SU-DHL-6 (cell line): ENCODE data around the gene SLC5A10.

ENCODE experiments used
- H2AFZ ChIP-seq: fragments of 200-600 bp; sonication (generic); 2 replicates; pipeline ENCODE4 v1.6.1; 2014; ENCODE audit warnings: low read depth, mild to moderate bottlenecking, moderate library complexity, mixed read lengths, antibody characterized with exemption, low read length; ENCODE audit not compliant: severe bottlenecking
- H3F3A ChIP-seq: fragments of 200-600 bp; shearing (Covaris generic); 2 replicates; pipeline ENCODE4 v1.6.0; 2016; ENCODE audit warnings: antibody characterized with exemption, mild to moderate bottlenecking; ENCODE audit not compliant: insufficient read depth
- H3K27ac ChIP-seq: fragments of 200-600 bp; sonication (generic); 2 replicates; pipeline ENCODE4 v1.5.1; 2016; ENCODE audit warnings: low read depth, mild to moderate bottlenecking, low read length, moderate library complexity, mixed read lengths
- H3K27me3 ChIP-seq: fragments of 200-600 bp; sonication (generic), shearing (Covaris generic); 2 replicates; pipeline ENCODE4 v1.6.0; 2014; ENCODE audit warnings: mild to moderate bottlenecking, low read length
- H3K36me3 ChIP-seq: fragments of 200-600 bp; sonication (generic); 2 replicates; pipeline ENCODE4 v1.6.1; 2014; ENCODE audit warnings: mild to moderate bottlenecking, low read length, mixed read lengths
- H3K4me2 ChIP-seq: fragments of 300-600, 200-600 bp; shearing (Covaris generic), sonication (generic); 2 replicates; pipeline ENCODE4 v1.6.0; 2014; ENCODE audit warnings: low read length, low read depth, mild to moderate bottlenecking; ENCODE audit not compliant: poor library complexity, severe bottlenecking
- H3K4me3 ChIP-seq: fragments of 200-600 bp; sonication (generic); 2 replicates; pipeline ENCODE4 v1.5.1; 2014; ENCODE audit warnings: antibody characterized with exemption, low read length, mild to moderate bottlenecking, mixed read lengths; ENCODE audit not compliant: insufficient read depth, poor library complexity, severe bottlenecking
- H3K79me2 ChIP-seq: fragments of 200-600 bp; sonication (generic); 2 replicates; pipeline ENCODE4 v1.6.1; 2014; ENCODE audit warnings: mild to moderate bottlenecking, low read length, moderate library complexity; ENCODE audit not compliant: insufficient read depth
- H3K9ac ChIP-seq: fragments of 200-600 bp; sonication (generic); 2 replicates; pipeline ENCODE4 v1.7.0; 2014; ENCODE audit warnings: mild to moderate bottlenecking, low read length
- H3K9me2 ChIP-seq: fragments of 200-600 bp; sonication (generic); replicated peaks from 2 replicates; pipeline ENCODE4 v1.6.1; 2014; ENCODE audit warnings: low read length; ENCODE audit not compliant: insufficient read depth
- H3K9me3 ChIP-seq: fragments of 200-600 bp; sonication (generic); 2 replicates; pipeline ENCODE4 v1.6.1; 2014; ENCODE audit warnings: low read length, mixed read lengths; ENCODE audit not compliant: insufficient read depth
- H4K20me1 ChIP-seq: fragments of 200-600 bp; sonication (generic); 2 replicates; pipeline ENCODE4 v1.6.1; 2014; ENCODE audit warnings: low read depth, mild to moderate bottlenecking, antibody characterized with exemption, low read length, moderate library complexity, mixed read lengths
- CTCF ChIP-seq: fragments of 200-600 bp; sonication (generic); IDR thresholded peaks from one replicate; pipeline ENCODE4 v1.5.1; 2017; ENCODE audit warnings: antibody characterized with exemption, mild to moderate bottlenecking, low read length, moderate library complexity; ENCODE audit not compliant: insufficient read depth, poor library complexity, severe bottlenecking
- EZH2phosphoT487 ChIP-seq: fragments of 200-600 bp; sonication (generic), shearing (Covaris generic); conservative IDR thresholded peaks from 2 replicates; pipeline ENCODE4 v1.6.1; 2018; ENCODE audit warnings: mild to moderate bottlenecking, antibody characterized with exemption, low read length, moderate library complexity, mixed read lengths

The SLC5A10 gene

DNA sequence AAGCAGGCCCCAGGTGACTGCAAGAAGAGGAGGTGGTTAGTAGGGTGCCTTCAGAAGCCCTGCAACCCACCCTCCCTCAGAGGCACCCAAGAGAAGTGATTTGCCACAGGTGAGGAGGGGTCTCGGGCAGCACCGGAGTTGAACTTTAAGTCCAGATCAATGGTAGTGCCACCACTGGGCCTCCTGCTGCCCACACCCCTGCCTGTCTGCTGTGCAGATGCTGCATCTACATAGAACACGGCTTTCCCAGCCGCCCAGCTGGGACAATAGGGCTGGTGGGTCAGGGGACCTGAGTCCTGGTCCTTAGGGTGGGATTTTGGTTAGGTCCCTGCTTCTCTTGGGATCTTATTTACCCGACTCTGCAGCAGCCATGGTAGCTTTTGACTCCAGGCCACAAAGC lies 70.2 kb downstream of the SLC5A10 start:
- Histone ChIP-seq H3K4me2 (no peak overlapping the region), H3K9me2 (no peaks in the 10 kb centered on the region), H3K36me3 (no peaks in the 10 kb centered on the region), H4K20me1 (no peaks in the 10 kb centered on the region), H3K27me3 (no peaks in the 10 kb centered on the region), H3K9ac (no peak overlapping the region), H3K9me3 (no peaks in the 10 kb centered on the region), H3F3A (peaks cover 29% of the 10 kb centered on the region), H3K27ac (no peak overlapping the region), H3K4me3 (no peak overlapping the region), H3K79me2 (no peaks in the 10 kb centered on the region), H2AFZ (no peak overlapping the region)
- TF ChIP-seq CTCF (no peak), EZH2phosphoT487 (no peak)

- Histone ChIP-seq H3K9me2 (no peaks in the 10 kb centered on the region), H3K4me3 (no peak overlapping the region), H4K20me1 (no peaks in the 10 kb centered on the region), H3K27ac (no peak overlapping the region), H3F3A (peaks cover 29% of the 10 kb centered on the region), H3K36me3 (no peaks in the 10 kb centered on the region), H3K27me3 (no peaks in the 10 kb centered on the region), H2AFZ (no peak overlapping the region), H3K4me2 (no peak overlapping the region), H3K9ac (no peak overlapping the region), H3K9me3 (no peaks in the 10 kb centered on the region), H3K79me2 (no peaks in the 10 kb centered on the region)
- TF ChIP-seq CTCF (no peak), EZH2phosphoT487 (no peak)
Observed at GRCh38 chr17:19022747-19023146, 70.8 kb downstream of the SLC5A10 start.

DNA sequence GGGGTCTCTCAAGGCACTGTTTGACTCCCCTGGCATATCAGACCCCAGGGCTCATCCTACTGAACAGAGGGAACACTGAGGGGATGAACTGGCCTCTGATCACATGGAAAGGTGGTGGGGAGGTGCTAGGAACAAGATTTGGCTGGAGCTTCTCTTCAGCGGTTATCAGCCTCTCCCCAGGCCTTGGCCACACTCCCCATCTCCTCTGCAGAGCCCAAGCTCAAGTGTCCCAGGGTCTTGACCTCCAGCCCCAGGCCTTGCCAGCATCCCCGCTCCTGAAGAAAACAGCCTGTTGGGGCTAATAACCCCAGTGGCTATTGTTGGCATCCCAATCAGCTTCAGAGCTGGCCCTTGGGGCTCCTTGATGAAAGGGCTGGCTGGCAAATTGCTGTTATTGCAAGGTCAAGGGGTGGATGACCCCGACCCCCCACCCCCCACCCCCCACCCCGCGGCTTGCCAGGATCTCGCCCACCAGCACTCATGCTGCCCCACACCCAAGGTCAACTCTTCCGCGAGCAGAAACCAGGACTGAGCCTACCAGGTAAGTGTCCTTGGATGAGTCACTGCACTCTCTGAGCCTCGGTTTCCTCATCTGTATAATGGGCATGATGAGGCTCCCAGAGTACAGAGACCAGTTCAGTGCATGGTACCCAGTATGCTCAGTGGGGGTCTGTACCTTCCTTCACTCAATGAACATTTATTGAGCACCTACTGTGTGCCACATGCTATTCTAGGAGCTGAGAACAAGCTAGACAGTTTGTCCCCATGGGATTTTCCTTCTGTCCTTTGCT lies 71.4 kb downstream of the SLC5A10 start:
- Histone ChIP-seq H2AFZ (no peak overlapping the region), H3F3A (peaks cover 29% of the 10 kb centered on the region), H3K9me3 (no peaks in the 10 kb centered on the region), H3K9me2 (no peaks in the 10 kb centered on the region), H3K36me3 (no peaks in the 10 kb centered on the region), H3K79me2 (no peaks in the 10 kb centered on the region), H4K20me1 (no peaks in the 10 kb centered on the region), H3K27me3 (no peaks in the 10 kb centered on the region), H3K4me2 (no peak overlapping the region), H3K9ac (no peak overlapping the region), H3K27ac (no peak overlapping the region), H3K4me3 (no peak overlapping the region)
- TF ChIP-seq CTCF (no peak), EZH2phosphoT487 (no peak)
